Measurements from ENCODE around the gene KIRREL2. TPM values are rescaled to one million over a fixed set of nuclear protein-coding genes. Genes with fewer than 3 reads are reported as not detected.

KIRREL2 gene
- total and polyA plus RNA-seq, 2 donors (not counting 1 experiment from before 2014, with no cell fraction given): not detected

DNA sequence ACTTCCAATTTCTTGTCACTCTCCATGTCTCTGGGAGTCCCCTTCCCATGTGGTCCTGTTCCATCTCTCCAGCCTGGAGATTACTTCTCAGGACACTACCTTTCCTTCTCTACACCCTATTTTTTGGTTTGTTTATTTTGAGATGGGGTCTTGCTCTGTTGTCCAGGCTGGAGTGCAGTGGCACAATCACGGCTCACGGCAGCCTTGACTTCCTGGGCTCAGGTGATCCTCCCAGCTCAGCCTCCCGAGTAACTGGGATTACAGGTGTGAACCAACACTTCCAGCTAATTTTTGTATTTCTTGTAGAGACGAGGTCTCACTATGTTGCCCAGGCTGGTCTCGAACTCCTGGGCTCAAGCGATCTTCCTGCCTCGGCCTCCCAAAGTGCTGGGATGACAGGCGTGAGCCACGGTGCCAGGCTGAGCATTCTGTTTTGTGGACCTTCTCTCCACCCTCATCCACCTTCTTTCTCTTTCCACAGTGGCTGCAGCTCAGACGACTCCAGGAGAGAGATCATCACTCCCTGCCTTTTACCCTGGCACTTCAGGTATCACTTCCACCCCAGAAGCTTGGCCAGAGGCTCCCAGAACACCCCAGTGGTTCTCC is 46.3 kb downstream of the KIRREL2 start:
- H3K27me3 Mint-ChIP-seq: no peaks in the 10 kb centered on the region
- H3K27ac ChIP-seq (ENCODE audit: low read length in 2 of 2): peak overlapping the region; percentile 100
- peak overlapping the region; percentile 50 for H3K9ac ChIP-seq (ENCODE audit: low read length)
- WGBS (ENCODE audit: insufficient coverage): 62% methylated on average over 10 of the region's 10 CpGs
- peak overlapping the region; percentile 86 for H3K4me3 Mint-ChIP-seq
- peaks cover 15% of the 10 kb centered on the region for H4K20me1 ChIP-seq (ENCODE audit: control insufficient read depth, insufficient read depth, low read length, poor library complexity, severe bottlenecking)
- CTCF ChIA-PET: interaction anchor here (0.6 to 1.4 kb wide), 3 partner anchors 21 to 158 kb away, joined by 3 read pairs; partner anchors contain the start of genes PSENEN and U2AF1L4
- H3K9me3 Mint-ChIP-seq (ENCODE audit: insufficient read depth): no peaks in the 10 kb centered on the region
- TF ChIP-seq, protein P1, sequence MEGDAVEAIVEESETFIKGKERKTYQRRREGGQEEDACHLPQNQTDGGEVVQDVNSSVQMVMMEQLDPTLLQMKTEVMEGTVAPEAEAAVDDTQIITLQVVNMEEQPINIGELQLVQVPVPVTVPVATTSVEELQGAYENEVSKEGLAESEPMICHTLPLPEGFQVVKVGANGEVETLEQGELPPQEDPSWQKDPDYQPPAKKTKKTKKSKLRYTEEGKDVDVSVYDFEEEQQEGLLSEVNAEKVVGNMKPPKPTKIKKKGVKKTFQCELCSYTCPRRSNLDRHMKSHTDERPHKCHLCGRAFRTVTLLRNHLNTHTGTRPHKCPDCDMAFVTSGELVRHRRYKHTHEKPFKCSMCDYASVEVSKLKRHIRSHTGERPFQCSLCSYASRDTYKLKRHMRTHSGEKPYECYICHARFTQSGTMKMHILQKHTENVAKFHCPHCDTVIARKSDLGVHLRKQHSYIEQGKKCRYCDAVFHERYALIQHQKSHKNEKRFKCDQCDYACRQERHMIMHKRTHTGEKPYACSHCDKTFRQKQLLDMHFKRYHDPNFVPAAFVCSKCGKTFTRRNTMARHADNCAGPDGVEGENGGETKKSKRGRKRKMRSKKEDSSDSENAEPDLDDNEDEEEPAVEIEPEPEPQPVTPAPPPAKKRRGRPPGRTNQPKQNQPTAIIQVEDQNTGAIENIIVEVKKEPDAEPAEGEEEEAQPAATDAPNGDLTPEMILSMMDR (IDR thresholded peaks at IDR 0.05): no peak
- TF ChIP-seq EZH2 (IDR thresholded peaks at IDR 0.05; ENCODE audit: borderline replicate concordance, insufficient read depth, low read depth, low read length, poor library complexity, severe bottlenecking): no peak
- no peaks in the 10 kb centered on the region for H3K27me3 ChIP-seq (replicated peaks in 1 of 4; ENCODE audit: control extremely low read depth in 1 of 4, control insufficient read depth in 3 of 4, insufficient read depth in 4 of 4, low read length in 3 of 4)
- H3K27ac Mint-ChIP-seq: peak overlapping the region; percentile 99
- no peak overlapping the region for H2AFZ ChIP-seq (ENCODE audit: insufficient read depth, low read depth, low read length, poor library complexity, severe bottlenecking)
- peak overlapping the region; percentile 39 to 55 (median 43) for H3K4me3 ChIP-seq (ENCODE audit: control extremely low read depth in 1 of 5, extremely low read depth in 1 of 5, insufficient read depth in 1 of 5, low read depth in 2 of 5, low read length in 4 of 5)
- H3K79me2 ChIP-seq (ENCODE audit: control insufficient read depth, insufficient read depth, low read length): peaks cover 16% of the 10 kb centered on the region
- H3K9me3 ChIP-seq (ENCODE audit: control extremely low read depth in 1 of 3, control insufficient read depth in 2 of 3, insufficient read depth in 1 of 3, low read length in 2 of 3): peaks cover 0 to 3% (median 0%) of the 10 kb centered on the region in 3 donors
- H3K4me1 Mint-ChIP-seq: peaks cover 67% of the 10 kb centered on the region
- peak overlapping the region; percentile 79 for H3K4me2 ChIP-seq (replicated peaks; ENCODE audit: low read depth, low read length, poor library complexity, severe bottlenecking)
- peaks cover 52 to 62% of the 10 kb centered on the region in 2 donors for H3K4me1 ChIP-seq (ENCODE audit: control insufficient read depth in 2 of 2, insufficient read depth in 2 of 2, low read length in 2 of 2)
- POLR2A ChIA-PET: interaction anchor here (0.6 to 1.4 kb wide), 3 partner anchors 28 to 686 kb away, joined by 3 to 5 read pairs (median 4); no protein-coding TSS in a partner anchor
- no peak for ATAC-seq (ENCODE audit: low read depth)
- DNase-seq: peak; percentile 25
- intact Hi-C loops (cut with micrococcal nuclease): loop anchor here (2.0 to 10.0 kb wide), 2 partner anchors 158 to 188 kb away; partner anchors contain the start of genes KMT2B, PSENEN and U2AF1L4
- peaks cover 2 to 10% of the 10 kb centered on the region in 2 experiments for H3K36me3 ChIP-seq (replicated peaks in 1 of 2; ENCODE audit: control extremely low read depth in 1 of 2, control insufficient read depth in 1 of 2, extremely low read depth in 1 of 2, insufficient read depth in 2 of 2, low read length in 1 of 2)

Measured in B cell (primary cell).